HG02884 (cell line): ENCODE results near the gene DMRTC2.

Experiments used
- ATAC-seq: cut with Tn5 transposase; IDR thresholded peaks from one replicate; pipeline ENCODE4 v1.9.1; 2021; ENCODE audit warnings: mild to moderate bottlenecking, moderate library complexity; ENCODE audit not compliant: unreplicated experiment

Gene DMRTC2

GRCh38 chr19:41887711-41888382, 43.0 kb downstream of the DMRTC2 start:
- no peak for ATAC-seq

GRCh38 chr19:41888926-41889325, 44.1 kb downstream of the DMRTC2 start:
- no peak for ATAC-seq

DNA sequence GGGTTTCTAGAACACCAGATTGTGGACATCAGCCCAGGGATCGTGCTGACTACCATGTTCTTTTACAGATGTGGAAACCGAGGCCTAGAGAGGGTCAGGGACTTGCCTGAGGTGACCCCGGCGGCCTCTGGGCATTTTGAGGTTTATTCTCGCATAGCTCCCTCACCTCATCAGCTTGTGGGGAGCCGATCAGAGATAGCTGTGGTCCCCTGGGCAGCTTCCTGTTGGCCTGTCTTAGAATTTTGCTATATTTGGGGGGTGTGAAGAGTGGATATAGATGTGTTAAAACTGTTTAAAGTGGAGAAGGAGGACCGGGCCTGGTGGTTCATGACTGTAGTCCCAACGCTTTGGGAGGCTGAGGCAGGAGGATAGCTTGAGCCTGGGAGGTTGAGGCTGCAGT, 45.1 kb downstream of the DMRTC2 start:
- no peak for ATAC-seq

- no peak for ATAC-seq
Measured at GRCh38 chr19:41890936-41891335, 46.1 kb downstream of the DMRTC2 start.

DNA sequence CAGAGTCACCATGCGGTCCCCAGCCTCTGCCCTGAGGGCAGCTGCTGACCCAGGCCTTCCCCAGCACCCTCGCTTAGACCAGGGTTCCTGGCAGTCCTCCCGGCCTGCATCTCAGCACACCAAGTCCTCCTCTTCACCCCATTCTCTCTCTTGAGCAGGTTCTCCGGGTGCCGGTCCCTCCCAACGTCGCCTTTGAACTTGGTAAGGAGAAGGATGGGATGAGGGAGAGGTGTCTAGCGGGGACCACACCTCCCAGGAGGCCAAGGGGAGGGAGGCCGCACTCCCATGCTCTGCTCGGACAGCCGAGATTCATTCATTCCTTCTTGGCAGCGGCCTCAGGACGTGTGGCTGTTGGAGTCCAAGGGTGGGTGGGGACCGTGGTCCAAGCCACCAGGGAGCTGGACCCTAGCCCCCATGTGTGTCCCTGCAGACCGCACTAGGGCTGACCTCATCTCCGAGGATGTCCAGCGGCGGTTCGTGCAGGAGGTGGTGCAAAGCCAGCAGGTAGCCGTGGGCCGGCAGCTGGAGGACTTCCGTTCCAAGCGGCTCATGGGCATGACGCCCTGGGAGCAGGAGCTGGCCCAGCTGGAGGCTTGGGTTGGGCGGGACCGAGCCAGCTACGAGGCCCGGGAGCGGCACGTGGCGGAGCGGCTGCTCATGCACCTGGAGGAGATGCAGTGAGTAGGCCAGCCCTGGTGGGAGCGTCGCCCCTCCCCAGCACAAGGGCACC, 47.5 kb downstream of the DMRTC2 start:
- ATAC-seq = no peak

GRCh38 chr19:41893899-41894298, 49.1 kb downstream of the DMRTC2 start:
- ATAC-seq = no peak

DNA sequence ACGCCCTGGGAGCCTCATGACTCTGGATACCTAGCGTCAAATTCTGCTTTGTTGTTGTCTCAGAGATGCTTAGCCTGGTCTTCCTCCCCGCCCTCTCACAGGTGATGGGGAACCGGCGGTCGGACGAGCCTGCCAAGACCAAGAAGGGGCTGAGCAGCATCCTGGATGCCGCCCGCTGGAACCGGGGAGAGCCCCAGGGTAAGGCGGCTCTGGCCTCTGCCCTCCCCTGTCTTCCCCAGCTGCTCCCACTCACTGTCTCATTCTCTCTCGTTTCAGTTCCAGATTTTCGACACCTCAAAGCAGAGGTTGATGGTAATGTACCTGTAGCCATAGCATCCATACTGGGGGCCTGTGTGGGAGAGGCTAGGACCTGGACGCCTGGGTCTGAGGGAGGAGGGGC, 49.5 kb downstream of the DMRTC2 start:
- ATAC-seq = no peak

- ATAC-seq = no peak
Measured at GRCh38 chr19:41895745-41896580, 51.1 kb downstream of the DMRTC2 start.

DNA sequence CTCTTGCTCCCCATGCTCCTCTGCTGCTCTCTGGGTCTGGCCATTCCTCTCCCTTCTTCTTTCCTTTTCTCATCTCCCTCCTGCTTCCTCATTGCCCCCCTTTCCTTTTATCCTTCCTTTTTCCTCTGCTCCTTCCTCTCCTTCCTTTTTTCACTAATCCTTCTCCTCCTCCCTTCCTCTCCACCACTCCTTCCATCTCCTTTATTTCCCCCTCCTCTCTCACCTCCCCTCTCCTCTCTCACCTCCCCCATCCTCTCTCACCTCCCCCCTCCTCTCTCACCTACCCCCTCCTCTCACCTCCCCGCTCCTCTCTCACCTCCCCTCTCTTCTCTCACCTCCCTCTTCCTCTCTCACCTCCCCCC, 51.7 kb downstream of the DMRTC2 start:
- ATAC-seq = no peak

GRCh38 chr19:41897181-41897580, 52.3 kb downstream of the DMRTC2 start:
- no peak for ATAC-seq

DNA sequence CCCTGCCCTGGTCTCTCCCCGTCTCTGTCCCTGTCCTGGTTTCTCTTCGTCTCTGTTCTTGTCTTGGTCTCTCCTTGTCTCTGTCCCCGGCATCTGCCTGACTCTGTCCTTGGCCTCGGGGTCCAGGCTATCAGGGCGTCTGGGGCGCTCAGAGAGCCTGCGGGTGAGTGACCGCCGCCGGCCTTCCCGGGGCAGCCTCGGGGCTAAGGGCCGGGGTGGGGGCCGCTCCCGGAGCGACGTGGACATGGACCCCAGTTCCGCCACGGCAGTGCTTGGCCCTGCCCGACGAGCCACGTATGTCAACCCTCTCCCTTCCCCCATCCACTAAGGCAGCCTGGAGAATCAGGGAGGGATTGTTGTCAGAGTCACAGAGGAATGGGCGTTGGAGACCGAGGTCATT, 53.0 kb downstream of the DMRTC2 start:
- ATAC-seq = no peak

DNA sequence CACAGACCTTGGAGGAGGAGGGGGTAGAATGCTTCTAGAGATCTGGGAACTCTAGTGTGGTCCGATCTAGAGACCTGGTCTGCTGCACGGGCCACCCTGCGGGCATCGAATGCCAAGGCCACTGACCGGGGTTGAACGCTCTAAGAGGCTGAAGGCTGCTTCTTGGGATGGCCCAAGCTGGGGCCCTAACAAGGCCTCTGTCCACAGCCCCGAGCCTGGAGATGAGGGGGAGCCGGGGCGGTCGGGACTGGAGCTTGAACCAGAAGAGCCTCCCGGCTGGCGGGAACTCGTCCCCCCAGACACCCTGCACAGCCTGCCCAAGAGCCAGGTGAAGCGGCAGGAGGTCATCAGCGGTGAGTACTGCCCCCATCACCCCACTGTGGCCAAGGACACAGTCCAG, 53.4 kb downstream of the DMRTC2 start:
- no peak for ATAC-seq
